GM12878 (cell line): Measurements from ENCODE around the gene P3H2. TPM values are rescaled to one million over a fixed set of nuclear protein-coding genes. Genes with fewer than 3 reads are reported as not detected.

Source experiments
- ATAC-seq: fragments of 200-7000 bp; cut with Tn5 transposase; 3 replicates; pipeline ENCODE4 v1.9.1; 2020; ENCODE audit warnings: mild to moderate bottlenecking, moderate library complexity
- BruUV-seq: library from RNA; stranded (reverse); fragments of 400-500 nt; replicated peaks from 2 replicates; lab custom pipeline; 2021; lab: Mats Ljungman, UMichigan
- CTCF ChIA-PET: fragments of 300-600 bp; sonication (Branson Sonifier 250); formaldehyde crosslinking; extraction: SDS; loops from one replicate; lab custom pipeline; 2021; ENCODE audit warnings: inconsistent platforms; lab: Yijun Ruan, JAX
- POLR2A ChIA-PET: fragments of 350-600 bp; formaldehyde crosslinking; extraction: SDS; loops from one replicate; lab custom pipeline; 2021; ENCODE audit warnings: inconsistent platforms; lab: Charles Lee
- RAD21 ChIA-PET: fragments of 300-600 bp; sonication (Branson Sonifier 250); formaldehyde crosslinking; loops from one replicate; lab custom pipeline; 2023; ENCODE audit warnings: antibody characterized with exemption; ENCODE audit not compliant: unreplicated experiment; lab: Charles Lee
- SMC1A ChIA-PET: fragments of 300-600 bp; sonication (Branson Sonifier 250); formaldehyde crosslinking; loops from one replicate; lab custom pipeline; 2023; ENCODE audit not compliant: unreplicated experiment, uncharacterized antibody; lab: Charles Lee
- DNase-seq: peaks from one replicate; pipeline ENCODE4 v3.0.0-alpha.2; 2011; ENCODE audit warnings: low read depth, low spot score
- FAIRE-seq: peaks from 3 replicates; lab custom pipeline; 2011; peaks lifted over from hg19 to GRCh38; lab: Jason Lieb, UNC
- H2AFZ ChIP-seq: 2 replicates; pipeline ENCODE4 v1.6.0; 2011; ENCODE audit warnings: low read depth, low read length, control low read depth; ENCODE audit not compliant: control insufficient read depth
- H3K27ac ChIP-seq: 2 replicates; pipeline ENCODE4 v1.5.1; 2011; ENCODE audit warnings: control low read depth; ENCODE audit not compliant: control insufficient read depth, insufficient read depth
- H3K27me3 ChIP-seq, 2 experiments: replicated peaks in 1 of 2; 2 replicates each; pipeline versions ENCODE4 v1.6.0 to v1.6.1; 2011; ENCODE audit warnings: low read length in 1 of 2; ENCODE audit not compliant: control insufficient read depth in 2 of 2, insufficient read depth in 2 of 2
- H3K36me3 ChIP-seq, 2 experiments: 2 replicates each; pipeline ENCODE4 v1.5.1; 2011; ENCODE audit warnings: low read length in 1 of 2; ENCODE audit not compliant: control insufficient read depth in 2 of 2, insufficient read depth in 2 of 2
- H3K4me1 ChIP-seq: 2 replicates; pipeline ENCODE4 v1.6.1; 2011; ENCODE audit warnings: mild to moderate bottlenecking, low read length, moderate library complexity, mixed read lengths; ENCODE audit not compliant: control insufficient read depth, insufficient read depth
- H3K4me2 ChIP-seq: 2 replicates; pipeline ENCODE4 v1.6.0; 2011; ENCODE audit warnings: control low read depth; ENCODE audit not compliant: control insufficient read depth, insufficient read depth
- H3K4me3 ChIP-seq: fragments of 200-600 bp; sonication (generic); 2 replicates; pipeline ENCODE4 v1.5.1; 2016
- H3K79me2 ChIP-seq: 2 replicates; pipeline ENCODE4 v1.6.0; 2011; ENCODE audit warnings: low read length; ENCODE audit not compliant: control insufficient read depth, insufficient read depth
- H3K9ac ChIP-seq: 2 replicates; pipeline ENCODE4 v1.8.0; 2011; ENCODE audit warnings: low read length, control low read depth, mixed read lengths; ENCODE audit not compliant: control insufficient read depth, insufficient read depth
- H3K9me3 ChIP-seq: replicated peaks from 3 replicates; pipeline ENCODE4 v1.5.1; 2011; ENCODE audit warnings: mild to moderate bottlenecking, low read length; ENCODE audit not compliant: control insufficient read depth, insufficient read depth
- H4K20me1 ChIP-seq: 2 replicates; pipeline ENCODE4 v1.6.0; 2011; ENCODE audit not compliant: control insufficient read depth, insufficient read depth
- ETV6 ChIP-seq, 2 experiments: fragments of 450-650 bp in 1 of 2; IDR thresholded peaks in 1 of 2; conservative IDR thresholded peaks in 1 of 2; 2 replicates each; pipeline ENCODE4 v1.6.1; 2014; ENCODE audit warnings: antibody characterized with exemption in 1 of 2, borderline replicate concordance in 1 of 2, low read depth in 1 of 2, mild to moderate bottlenecking in 1 of 2, moderate library complexity in 1 of 2
- LARP7 ChIP-seq: fragments of 450-650 bp; IDR thresholded peaks from 2 replicates; pipeline ENCODE4 v1.6.1; 2017; ENCODE audit warnings: mild to moderate bottlenecking
- ZBED1 ChIP-seq: IDR thresholded peaks from 2 replicates; pipeline ENCODE4 v1.6.1; 2016; ENCODE audit warnings: borderline replicate concordance
- WGBS: methylation state at CpG from one replicate; pipeline ENCODE4 v1.1.6; 2016; ENCODE audit warnings: low lambda C conversion rate; ENCODE audit not compliant: insufficient replicate concordance, insufficient coverage; ENCODE audit errors: missing lambda C conversion rate; 5-methylcytosine and 5-hydroxymethylcytosine counted together
- in situ Hi-C: fragments of 300-500 bp; cut with MboI; formaldehyde crosslinking; loops from 9 replicates; pipeline ENCODE4 v1.14.3; 2018; ENCODE audit warnings: mixed read lengths
- intact Hi-C: fragments of 100-400 bp; cut with micrococcal nuclease; formaldehyde crosslinking; loops from one replicate; pipeline ENCODE4 v1.14.2; 2022; ENCODE audit not compliant: unreplicated experiment
- polyA plus RNA-seq, 11 experiments: library from polyadenylated mRNA; depleted of rRNA in 4 of 11; unstranded in 6 of 11; stranded (reverse) in 5 of 11; fragments of >200 nt; fragmentation: Nextera tagmentation in 4 of 11; fragmentation: Illumina TruSeq in 1 of 11; extraction: Ambion mirVana in 4 of 11; extraction: Trizol in 1 of 11; gene quantifications; 1 replicate in 1 of 11; 2 replicates in 10 of 11; pipeline versions ENCODE4 v1.2.1 to v1.2.3, GENCODE V29; 2011 to 2016; ENCODE audit warnings: inconsistent platforms in 2 of 11, missing spikeins in 2 of 11, low read depth in 1 of 11
- total RNA-seq, 4 experiments: library from RNA; depleted of rRNA in 3 of 4; stranded (reverse); fragments of >200 nt in 3 of 4; fragmentation: Illumina TruSeq in 1 of 4; extraction: Trizol in 1 of 4; gene quantifications; 2 replicates each; pipeline versions ENCODE4 v1.2.1 to v1.2.3, GENCODE V29; 2013 to 2021
- TF ChIP-seq, protein P1 (sequence below): IDR thresholded peaks from 2 replicates; pipeline ENCODE4 v1.6.1; 2012; ENCODE audit warnings: improper control_type of control experiment, low read depth, low read length; ENCODE audit not compliant: insufficient replicate concordance

P3H2 gene
- total and polyA plus RNA-seq, 10 of the 15 experiments (the other 5 are each of a cell fraction or from before 2014, with no cell fraction given) = 27.0 to 97.6 (median 83.2) TPM

- TF ChIP-seq ETV6 (conservative IDR thresholded peaks at IDR 0.05 in 1 of 2, IDR thresholded peaks at IDR 0.05 in 1 of 2; ENCODE audit: borderline replicate concordance in 1 of 2, low read depth in 1 of 2) = no peak
- TF ChIP-seq, all 136 proteins: peak for 0
Measured at GRCh38 chr3:189941125-189941524, 179.6 kb downstream of the P3H2 start (continued).

- intact Hi-C loops (no loop called here), in situ Hi-C loops (no loop called here)
- H3K27ac ChIP-seq = no peak overlapping the region
- CTCF ChIA-PET = no interaction called here
- ATAC-seq (no peak), DNase-seq (no peak), FAIRE-seq (no peak)
- SMC1A ChIA-PET = interaction anchor here (0.6 kb wide), 1 partner anchor 98 kb away, joined by 3 read pairs; no protein-coding TSS in a partner anchor
- no peaks in the 10 kb centered on the region for H3K27me3 ChIP-seq
- no TSS peak for BruUV-seq
- H3K4me2 ChIP-seq = no peak overlapping the region
- RAD21 ChIA-PET = no interaction called here
- TF ChIP-seq LARP7 (no peak), ZBED1 (no peak)
- TF ChIP-seq, protein P1, sequence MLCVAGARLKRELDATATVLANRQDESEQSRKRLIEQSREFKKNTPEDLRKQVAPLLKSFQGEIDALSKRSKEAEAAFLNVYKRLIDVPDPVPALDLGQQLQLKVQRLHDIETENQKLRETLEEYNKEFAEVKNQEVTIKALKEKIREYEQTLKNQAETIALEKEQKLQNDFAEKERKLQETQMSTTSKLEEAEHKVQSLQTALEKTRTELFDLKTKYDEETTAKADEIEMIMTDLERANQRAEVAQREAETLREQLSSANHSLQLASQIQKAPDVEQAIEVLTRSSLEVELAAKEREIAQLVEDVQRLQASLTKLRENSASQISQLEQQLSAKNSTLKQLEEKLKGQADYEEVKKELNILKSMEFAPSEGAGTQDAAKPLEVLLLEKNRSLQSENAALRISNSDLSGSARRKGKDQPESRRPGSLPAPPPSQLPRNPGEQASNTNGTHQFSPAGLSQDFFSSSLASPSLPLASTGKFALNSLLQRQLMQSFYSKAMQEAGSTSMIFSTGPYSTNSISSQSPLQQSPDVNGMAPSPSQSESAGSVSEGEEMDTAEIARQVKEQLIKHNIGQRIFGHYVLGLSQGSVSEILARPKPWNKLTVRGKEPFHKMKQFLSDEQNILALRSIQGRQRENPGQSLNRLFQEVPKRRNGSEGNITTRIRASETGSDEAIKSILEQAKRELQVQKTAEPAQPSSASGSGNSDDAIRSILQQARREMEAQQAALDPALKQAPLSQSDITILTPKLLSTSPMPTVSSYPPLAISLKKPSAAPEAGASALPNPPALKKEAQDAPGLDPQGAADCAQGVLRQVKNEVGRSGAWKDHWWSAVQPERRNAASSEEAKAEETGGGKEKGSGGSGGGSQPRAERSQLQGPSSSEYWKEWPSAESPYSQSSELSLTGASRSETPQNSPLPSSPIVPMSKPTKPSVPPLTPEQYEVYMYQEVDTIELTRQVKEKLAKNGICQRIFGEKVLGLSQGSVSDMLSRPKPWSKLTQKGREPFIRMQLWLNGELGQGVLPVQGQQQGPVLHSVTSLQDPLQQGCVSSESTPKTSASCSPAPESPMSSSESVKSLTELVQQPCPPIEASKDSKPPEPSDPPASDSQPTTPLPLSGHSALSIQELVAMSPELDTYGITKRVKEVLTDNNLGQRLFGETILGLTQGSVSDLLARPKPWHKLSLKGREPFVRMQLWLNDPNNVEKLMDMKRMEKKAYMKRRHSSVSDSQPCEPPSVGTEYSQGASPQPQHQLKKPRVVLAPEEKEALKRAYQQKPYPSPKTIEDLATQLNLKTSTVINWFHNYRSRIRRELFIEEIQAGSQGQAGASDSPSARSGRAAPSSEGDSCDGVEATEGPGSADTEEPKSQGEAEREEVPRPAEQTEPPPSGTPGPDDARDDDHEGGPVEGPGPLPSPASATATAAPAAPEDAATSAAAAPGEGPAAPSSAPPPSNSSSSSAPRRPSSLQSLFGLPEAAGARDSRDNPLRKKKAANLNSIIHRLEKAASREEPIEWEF = no peak
- no peaks in the 10 kb centered on the region for H3K79me2 ChIP-seq
- POLR2A ChIA-PET = no interaction called here
- H3K4me3 ChIP-seq = no peak overlapping the region
- no peaks in the 10 kb centered on the region for H3K4me1 ChIP-seq
- WGBS = 54% methylated on average over 7 of the region's 7 CpGs
- no peaks in the 10 kb centered on the region for H3K36me3 ChIP-seq
- no peak overlapping the region for H2AFZ ChIP-seq
- no peaks in the 10 kb centered on the region for H4K20me1 ChIP-seq
- H3K9ac ChIP-seq = no peak overlapping the region
- H3K9me3 ChIP-seq = no peaks in the 10 kb centered on the region
Measured at GRCh38 chr3:189937302-189938127, 183.2 kb downstream of the P3H2 start.
